NCI-H2196 treated with DMSO at 0.1 percent for 48 hours (cell line): ENCODE data around the gene PFDN1.
"Not testable (repeated sequence)": the region's sequence is repeated elsewhere in the genome, so short reads cannot be mapped to it uniquely, and the experiment has no call there.

ENCODE experiments used
- DNase-seq: peaks from one replicate; lab custom pipeline; 2025; ENCODE audit not compliant: unreplicated experiment; lab: John Stamatoyannopoulos, UW

Gene PFDN1

GRCh38 chr5:140302786-140303639 is at the start of gene PFDN1:
Gene PFDN1 (minus strand): TSS chr5:140303101. CDS start chr5:140303073, 28 bp downstream.
- peak; percentile 97 for DNase-seq

- peak; percentile 36 for DNase-seq
Observed at GRCh38 chr5:140351609-140352334, 48.9 kb upstream of the PFDN1 start.

GRCh38 chr5:140349244-140349643 is 46.3 kb upstream of the PFDN1 start:
- no peak for DNase-seq

- DNase-seq = no peak
Observed at GRCh38 chr5:140348104-140348503, 45.2 kb upstream of the PFDN1 start.

- DNase-seq = no peak
Observed at GRCh38 chr5:140347360-140347759, 44.5 kb upstream of the PFDN1 start.

GRCh38 chr5:140346348-140347221 is 43.7 kb upstream of the PFDN1 start, which contains the start of gene HBEGF:
Gene HBEGF (minus strand): TSS chr5:140346603. CDS start chr5:140346328, 275 bp downstream.
- peak; percentile 74 for DNase-seq

GRCh38 chr5:140345919-140346347 is 43.0 kb upstream of the PFDN1 start:
- no peak for DNase-seq

GRCh38 chr5:140344683-140345423 is 42.0 kb upstream of the PFDN1 start:
- no peak for DNase-seq

- DNase-seq = not testable (repeated sequence)
Observed at GRCh38 chr5:140343849-140344248, 40.9 kb upstream of the PFDN1 start.

- DNase-seq = no peak
Observed at GRCh38 chr5:140342896-140343295, 40.0 kb upstream of the PFDN1 start.

- DNase-seq = no peak
Observed at GRCh38 chr5:140342287-140342686, 39.4 kb upstream of the PFDN1 start.

GRCh38 chr5:140341591-140341990 is 38.7 kb upstream of the PFDN1 start:
- no peak for DNase-seq

- DNase-seq = no peak
Observed at GRCh38 chr5:140340605-140341121, 37.8 kb upstream of the PFDN1 start.

- DNase-seq = no peak
Observed at GRCh38 chr5:140339636-140340035, 36.7 kb upstream of the PFDN1 start.

GRCh38 chr5:140338908-140339307 is 36.0 kb upstream of the PFDN1 start:
- DNase-seq = no peak

- no peak for DNase-seq
Observed at GRCh38 chr5:140338336-140338735, 35.4 kb upstream of the PFDN1 start.

GRCh38 chr5:140337880-140338279 is 35.0 kb upstream of the PFDN1 start:
- DNase-seq = no peak

GRCh38 chr5:140336388-140336787 is 33.5 kb upstream of the PFDN1 start:
- no peak for DNase-seq

GRCh38 chr5:140331638-140332037 is 28.7 kb upstream of the PFDN1 start:
- no peak for DNase-seq
